Mesothelial cell of epicardium (in vitro differentiated cells): ENCODE data around the gene MYO16. TPM values are rescaled to one million over a fixed set of nuclear protein-coding genes. Genes with fewer than 3 reads are reported as not detected.

Experiments used
- DNase-seq, 2 experiments: peaks; one replicate each; pipeline ENCODE4 v3.0.0; 2021; ENCODE audit warnings: low spot score in 2 of 2; ENCODE audit not compliant: unreplicated experiment in 2 of 2
- H3K27ac Mint-ChIP-seq: 2 replicates; pipeline ENCODE4 v1.8.0; 2021; ENCODE audit warnings: mixed read lengths
- H3K27me3 Mint-ChIP-seq: 2 replicates; pipeline ENCODE4 v1.8.0; 2021; ENCODE audit warnings: low read depth, mixed read lengths
- H3K36me3 Mint-ChIP-seq: 2 replicates; pipeline ENCODE4 v1.8.0; 2021; ENCODE audit warnings: mixed read lengths
- H3K4me1 Mint-ChIP-seq: 2 replicates; pipeline ENCODE4 v1.8.0; 2021; ENCODE audit warnings: mixed read lengths
- H3K4me3 Mint-ChIP-seq: 2 replicates; pipeline ENCODE4 v1.8.0; 2021; ENCODE audit warnings: mild to moderate bottlenecking, moderate library complexity, mixed read lengths
- H3K9me3 Mint-ChIP-seq: 2 replicates; pipeline ENCODE4 v1.8.0; 2021; ENCODE audit warnings: mixed read lengths
- total RNA-seq: library from RNA; stranded (reverse); gene quantifications from 3 replicates; pipeline ENCODE4 v1.2.1, GENCODE V29; 2021
- TF ChIP-seq, protein P1 (sequence below): fragments of 200-600 bp; sonication (generic); IDR thresholded peaks from one replicate; pipeline ENCODE4 v1.5.0; 2021; ENCODE audit warnings: antibody characterized with exemption; ENCODE audit not compliant: unreplicated experiment

The MYO16 gene
- total RNA-seq, 1 donor from 2014 or later: 0.07 TPM

DNA sequence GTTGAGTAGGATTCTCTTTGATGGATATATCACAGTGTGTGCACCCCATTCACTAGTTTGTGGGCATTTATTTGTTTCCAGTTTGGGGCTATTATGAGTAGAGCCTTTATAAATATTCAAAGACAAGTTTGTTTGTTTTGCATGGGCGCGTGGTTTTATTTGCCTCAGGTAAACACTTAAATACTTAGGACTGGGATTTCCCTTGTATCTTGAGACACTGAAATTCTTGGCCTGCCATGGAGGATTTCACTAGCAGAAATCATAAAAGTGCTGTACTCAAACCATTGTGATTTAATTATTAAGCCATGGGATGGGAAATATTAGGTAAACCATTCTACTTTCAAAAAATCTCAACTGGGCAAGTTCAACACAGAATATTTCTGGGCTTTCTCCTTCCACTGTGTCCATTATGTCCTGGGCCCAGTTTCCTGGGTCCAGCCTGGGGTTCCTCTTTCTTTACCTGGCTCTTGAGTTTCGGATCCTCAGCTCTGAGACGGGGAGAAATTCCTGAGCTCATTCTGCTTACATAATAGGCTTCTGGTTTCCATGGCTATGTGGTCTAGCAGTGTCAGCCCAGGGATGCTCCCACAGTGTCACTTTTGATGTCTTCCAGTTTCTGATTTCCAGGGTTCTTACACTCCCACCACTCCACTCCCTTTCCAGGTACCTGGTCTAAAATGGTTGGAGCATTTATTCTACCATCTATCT, 14.4 kb downstream of the MYO16 start:
- TF ChIP-seq, protein P1, sequence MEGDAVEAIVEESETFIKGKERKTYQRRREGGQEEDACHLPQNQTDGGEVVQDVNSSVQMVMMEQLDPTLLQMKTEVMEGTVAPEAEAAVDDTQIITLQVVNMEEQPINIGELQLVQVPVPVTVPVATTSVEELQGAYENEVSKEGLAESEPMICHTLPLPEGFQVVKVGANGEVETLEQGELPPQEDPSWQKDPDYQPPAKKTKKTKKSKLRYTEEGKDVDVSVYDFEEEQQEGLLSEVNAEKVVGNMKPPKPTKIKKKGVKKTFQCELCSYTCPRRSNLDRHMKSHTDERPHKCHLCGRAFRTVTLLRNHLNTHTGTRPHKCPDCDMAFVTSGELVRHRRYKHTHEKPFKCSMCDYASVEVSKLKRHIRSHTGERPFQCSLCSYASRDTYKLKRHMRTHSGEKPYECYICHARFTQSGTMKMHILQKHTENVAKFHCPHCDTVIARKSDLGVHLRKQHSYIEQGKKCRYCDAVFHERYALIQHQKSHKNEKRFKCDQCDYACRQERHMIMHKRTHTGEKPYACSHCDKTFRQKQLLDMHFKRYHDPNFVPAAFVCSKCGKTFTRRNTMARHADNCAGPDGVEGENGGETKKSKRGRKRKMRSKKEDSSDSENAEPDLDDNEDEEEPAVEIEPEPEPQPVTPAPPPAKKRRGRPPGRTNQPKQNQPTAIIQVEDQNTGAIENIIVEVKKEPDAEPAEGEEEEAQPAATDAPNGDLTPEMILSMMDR: no peak
- H3K4me1 Mint-ChIP-seq: no peaks in the 10 kb centered on the region
- H3K9me3 Mint-ChIP-seq: peaks cover 15% of the 10 kb centered on the region
- no peaks in the 10 kb centered on the region for H3K36me3 Mint-ChIP-seq
- H3K4me3 Mint-ChIP-seq: no peak overlapping the region
- DNase-seq: no peak
- no peak overlapping the region for H3K27ac Mint-ChIP-seq
- H3K27me3 Mint-ChIP-seq: no peaks in the 10 kb centered on the region

- Mint-ChIP-seq H3K27ac (no peak overlapping the region), H3K27me3 (no peaks in the 10 kb centered on the region), H3K4me3 (no peak overlapping the region), H3K4me1 (no peaks in the 10 kb centered on the region), H3K36me3 (no peaks in the 10 kb centered on the region), H3K9me3 (peaks cover 15% of the 10 kb centered on the region)
- no peak for DNase-seq
- TF ChIP-seq, protein P1: no peak
Observed at GRCh38 chr13:108645376-108645775, 16.0 kb downstream of the MYO16 start.

DNA sequence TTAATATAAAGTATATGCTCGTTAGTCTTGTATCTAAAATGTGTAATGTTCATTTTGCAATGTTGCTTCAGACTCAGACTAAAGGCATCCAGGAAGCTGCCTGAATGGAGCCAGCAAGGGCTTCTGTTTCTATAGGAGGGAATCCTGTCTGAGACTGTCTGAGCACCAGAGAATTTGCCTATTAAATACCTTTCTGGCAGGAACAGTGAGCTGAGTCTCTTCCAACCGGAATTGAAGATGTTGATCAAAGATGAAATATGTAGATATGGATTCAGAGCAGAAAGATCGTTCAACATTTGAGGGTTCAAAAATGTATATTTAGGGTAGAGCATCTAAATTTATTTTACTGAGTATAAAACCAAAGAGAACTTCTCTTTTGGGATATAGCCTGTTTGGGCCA, 20.9 kb downstream of the MYO16 start:
- Mint-ChIP-seq H3K27ac (no peak overlapping the region), H3K4me3 (no peak overlapping the region), H3K9me3 (peaks cover 19% of the 10 kb centered on the region), H3K4me1 (no peaks in the 10 kb centered on the region), H3K27me3 (no peaks in the 10 kb centered on the region), H3K36me3 (no peaks in the 10 kb centered on the region)
- TF ChIP-seq, protein P1: no peak
- DNase-seq: no peak

GRCh38 chr13:108656742-108657141, 27.3 kb downstream of the MYO16 start:
- DNase-seq: no peak
- Mint-ChIP-seq H3K36me3 (no peaks in the 10 kb centered on the region), H3K4me3 (no peak overlapping the region), H3K27ac (no peak overlapping the region), H3K27me3 (no peaks in the 10 kb centered on the region), H3K9me3 (peaks cover 21% of the 10 kb centered on the region), H3K4me1 (no peaks in the 10 kb centered on the region)
- TF ChIP-seq, protein P1: no peak

GRCh38 chr13:108657519-108657918, 28.1 kb downstream of the MYO16 start:
- Mint-ChIP-seq H3K27me3 (no peaks in the 10 kb centered on the region), H3K36me3 (no peaks in the 10 kb centered on the region), H3K4me1 (no peaks in the 10 kb centered on the region), H3K9me3 (peaks cover 25% of the 10 kb centered on the region), H3K4me3 (no peak overlapping the region), H3K27ac (no peak overlapping the region)
- no peak for DNase-seq
- TF ChIP-seq, protein P1: no peak

DNA sequence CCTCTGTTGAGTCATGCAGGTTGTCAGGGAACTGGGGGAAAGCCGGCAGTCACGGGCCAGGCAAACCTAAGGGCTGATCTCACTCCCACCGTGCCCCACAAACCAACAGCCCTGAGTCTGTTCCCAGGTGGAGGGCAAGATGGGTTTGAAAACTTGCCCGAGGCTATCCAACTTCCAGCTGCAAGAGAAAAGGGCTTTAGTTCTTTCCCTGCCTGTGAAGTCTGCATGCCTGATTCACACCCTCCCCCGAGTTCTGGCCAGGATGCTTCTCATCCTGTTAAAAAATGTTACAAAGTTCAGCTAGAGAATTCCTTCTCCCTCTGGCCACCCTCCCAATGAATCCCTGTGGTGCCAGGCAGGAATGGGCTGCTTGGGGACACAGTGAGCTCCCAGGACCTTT, 33.1 kb downstream of the MYO16 start:
- H3K27ac Mint-ChIP-seq: no peak overlapping the region
- TF ChIP-seq, protein P1: no peak
- H3K4me1 Mint-ChIP-seq: no peaks in the 10 kb centered on the region
- DNase-seq: no peak
- H3K4me3 Mint-ChIP-seq: no peak overlapping the region
- H3K36me3 Mint-ChIP-seq: no peaks in the 10 kb centered on the region
- H3K27me3 Mint-ChIP-seq: no peaks in the 10 kb centered on the region
- H3K9me3 Mint-ChIP-seq: peaks cover 22% of the 10 kb centered on the region
